ENCODE measurements around the gene TAS2R50. TPM values are rescaled to one million over a fixed set of nuclear protein-coding genes. Genes with fewer than 3 reads are reported as not detected.

Gene TAS2R50
- total and polyA plus RNA-seq, 9 of the 15 experiments (the other 6 are each of a cell fraction or from before 2014, with no cell fraction given): 0.06 to 1.3 (median 0.42) TPM; not detected in 3

DNA sequence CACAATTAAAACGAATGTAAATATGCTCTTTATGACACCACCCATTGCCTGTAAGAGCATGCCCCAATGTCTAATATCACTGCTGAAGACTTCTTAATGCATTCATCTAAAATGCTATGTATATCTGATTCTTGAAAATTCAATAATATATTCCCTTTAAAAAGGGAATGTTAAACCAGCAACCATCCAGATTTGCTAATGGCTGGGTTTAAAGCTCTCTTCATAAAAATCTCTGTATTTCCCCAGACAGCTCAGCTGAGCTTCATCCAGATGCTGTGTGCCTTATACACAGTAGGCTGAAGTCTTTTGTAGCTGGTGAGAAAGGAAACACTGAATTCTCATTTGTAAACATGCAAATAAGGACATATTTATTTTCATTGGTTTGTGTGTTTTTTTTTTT, 47.5 kb downstream of the TAS2R50 start, which contains the start of gene TAS2R14:
TAS2R14 (minus strand) TSS at position 101 of the 400 bp plus-strand sequence; CDS start at position 45, 56 bp downstream.
- no peak for FAIRE-seq

DNA sequence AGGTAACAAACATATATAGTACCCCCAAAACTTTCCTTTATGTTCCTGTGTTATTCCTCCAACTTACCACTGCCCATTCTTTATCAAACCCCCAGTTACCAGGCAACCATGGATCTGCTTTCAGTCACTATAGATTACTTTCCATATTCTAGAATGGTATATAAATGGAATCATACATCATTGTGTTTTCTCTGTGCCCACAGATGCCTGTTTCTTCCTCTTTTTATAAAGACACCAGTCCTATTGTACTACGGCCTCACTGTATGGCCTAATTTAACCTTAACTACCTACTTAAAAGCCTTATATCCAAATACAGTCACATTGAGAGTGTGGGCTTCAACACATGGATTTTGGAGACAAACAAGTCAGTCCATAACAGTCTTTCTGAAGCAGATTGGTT, 50.2 kb downstream of the TAS2R50 start:
- Histone ChIP-seq H3K4me2 (ENCODE audit: insufficient read depth, low read length) (no peak overlapping the region), H4K20me1 (replicated peaks; ENCODE audit: control insufficient read depth, insufficient read depth, low read length) (no peaks in the 10 kb centered on the region), H3K27ac (ENCODE audit: extremely low read depth, low read depth, low read length) (no peak overlapping the region), H3K9me1 (ENCODE audit: control insufficient read depth, insufficient read depth, low read length) (no peaks in the 10 kb centered on the region), H3K4me1 (replicated peaks in 1 of 2; ENCODE audit: control insufficient read depth in 2 of 2, insufficient read depth in 2 of 2, low read length in 2 of 2) (no peaks in the 10 kb centered on the region), H3K9ac (ENCODE audit: insufficient read depth in 1 of 2, low read depth in 2 of 2, low read length in 2 of 2) (no peak overlapping the region), H3K9me3 (replicated peaks; ENCODE audit: control insufficient read depth, insufficient read depth, low read depth, low read length) (no peaks in the 10 kb centered on the region), H3K36me3 (ENCODE audit: control insufficient read depth, insufficient read depth, low read length) (no peaks in the 10 kb centered on the region), H2AFZ (ENCODE audit: low read depth, low read length) (no peak overlapping the region), H3K27me3 (ENCODE audit: control insufficient read depth in 2 of 2, insufficient read depth in 2 of 2, low read length in 2 of 2) (no peaks in the 10 kb centered on the region), H3K79me2 (ENCODE audit: control insufficient read depth, insufficient read depth, low read length) (no peaks in the 10 kb centered on the region), H3K4me3 (no peak overlapping the region)
- ATAC-seq (no peak), DNase-seq (ENCODE audit: extremely low read depth in 1 of 4, low spot score in 3 of 4) (no peak), FAIRE-seq (no peak)
- WGBS (ENCODE audit: insufficient coverage, low coverage, missing lambda C conversion rate): 77% methylated on average over 1 of the region's 1 CpG
- TF ChIP-seq DDX20 (tag; IDR thresholded peaks at IDR 0.05; ENCODE audit: low read depth) (no peak), ZNF644 (tag; IDR thresholded peaks at IDR 0.05; ENCODE audit: low read depth) (no peak), RBM39 (optimal IDR thresholded peaks at IDR 0.05; ENCODE audit: low read depth, low read length) (no peak), MYNN (IDR thresholded peaks at IDR 0.05) (no peak), MYNN (CRISPR knock-in tag; IDR thresholded peaks at IDR 0.05) (no peak), NCOA4 (IDR thresholded peaks at IDR 0.05; ENCODE audit: partially characterized antibody) (no peak), XRCC5 (IDR thresholded peaks at IDR 0.05; ENCODE audit: low read depth, low read length) (no peak), NRF1 (conservative IDR thresholded peaks at IDR 0.05 in 1 of 2, IDR thresholded peaks at IDR 0.05 in 1 of 2) (no peak), TEAD2 (tag; IDR thresholded peaks at IDR 0.05) (no peak), ZNF124 (CRISPR knock-in tag; IDR thresholded peaks at IDR 0.05) (no peak)
- POLR2A ChIA-PET: no interaction called here
- in situ Hi-C loops (cut with MboI): no loop called here
- intact Hi-C loops (cut with micrococcal nuclease): no loop called here
- CTCF ChIA-PET (ENCODE audit: low intra/inter-chr PET ratio): no interaction called here
- BruUV-seq (replicated peaks): no TSS peak

More for the DNA sequence above, 47.5 kb downstream of the TAS2R50 start, which contains the start of gene TAS2R14:
- CTCF ChIA-PET (ENCODE audit: low intra/inter-chr PET ratio): no interaction called here
- in situ Hi-C loops (cut with MboI): no loop called here
- no peaks in the 10 kb centered on the region for H3K27me3 ChIP-seq (ENCODE audit: control insufficient read depth in 2 of 2, insufficient read depth in 2 of 2, low read length in 2 of 2)
- no peak within 1 kb of the TSS for H3K4me2 ChIP-seq (ENCODE audit: insufficient read depth, low read length)
- ATAC-seq: no peak
- 17% methylated on average over 1 of the region's 1 CpG for WGBS (ENCODE audit: insufficient coverage, low coverage, missing lambda C conversion rate)
- POLR2A ChIA-PET: interaction anchor here (1.3 kb wide), 1 partner anchor 22 kb away, joined by 3 read pairs; no protein-coding TSS in a partner anchor
- H3K79me2 ChIP-seq (ENCODE audit: control insufficient read depth, insufficient read depth, low read length): no peaks in the 10 kb centered on the region
- BruUV-seq (replicated peaks): no TSS peak
- H3K9me3 ChIP-seq (replicated peaks; ENCODE audit: control insufficient read depth, insufficient read depth, low read depth, low read length): no peaks in the 10 kb centered on the region
- intact Hi-C loops (cut with micrococcal nuclease): no loop called here
- H3K27ac ChIP-seq (ENCODE audit: extremely low read depth, low read depth, low read length): no peak within 1 kb of the TSS
- no peak within 1 kb of the TSS for H3K4me3 ChIP-seq
- H2AFZ ChIP-seq (ENCODE audit: low read depth, low read length): no peak within 1 kb of the TSS
- H3K9ac ChIP-seq (ENCODE audit: insufficient read depth in 1 of 2, low read depth in 2 of 2, low read length in 2 of 2): no peak within 1 kb of the TSS
- no peak for DNase-seq (ENCODE audit: extremely low read depth in 1 of 4, low spot score in 3 of 4)
- no peak for TF ChIP-seq NUFIP1 (IDR thresholded peaks at IDR 0.05; ENCODE audit: partially characterized antibody)
- no peak for TF ChIP-seq DPF2 (IDR thresholded peaks at IDR 0.05)
- H3K4me1 ChIP-seq (replicated peaks in 1 of 2; ENCODE audit: control insufficient read depth in 2 of 2, insufficient read depth in 2 of 2, low read length in 2 of 2): peaks cover 0 to 7% of the 10 kb centered on the region in 2 experiments; a peak in 2 of 5 replicates
- H3K36me3 ChIP-seq (ENCODE audit: control insufficient read depth, insufficient read depth, low read length): no peaks in the 10 kb centered on the region
- no peaks in the 10 kb centered on the region for H4K20me1 ChIP-seq (replicated peaks; ENCODE audit: control insufficient read depth, insufficient read depth, low read length)
- H3K9me1 ChIP-seq (ENCODE audit: control insufficient read depth, insufficient read depth, low read length): no peaks in the 10 kb centered on the region
